Cardiac muscle cell (in vitro differentiated cells and primary cell): Measurements from ENCODE around the gene MCTP1. TPM values are rescaled to one million over a fixed set of nuclear protein-coding genes. Genes with fewer than 3 reads are reported as not detected.

ENCODE experiments used
- DNase-seq, 2 donors: peaks; one replicate each; pipeline versions ENCODE4 v3.0.0 to v3.0.0-alpha.2; 2010 to 2017; ENCODE audit warnings: low read depth in 1 of 2, low spot score in 1 of 2
- H3K27ac ChIP-seq: fragments of 200-600 bp; sonication (generic); 2 replicates; pipeline ENCODE4 v1.5.1; 2016
- H3K27me3 ChIP-seq: fragments of 200-600 bp; sonication (generic); 2 replicates; pipeline ENCODE4 v1.6.0; 2016; ENCODE audit warnings: control low read depth
- H3K36me3 ChIP-seq: fragments of 200-600 bp; sonication (generic); 2 replicates; pipeline ENCODE4 v1.5.1; 2016; ENCODE audit warnings: control low read depth
- H3K4me1 ChIP-seq: fragments of 200-600 bp; sonication (generic); 2 replicates; pipeline ENCODE4 v1.8.1; 2017; ENCODE audit warnings: low read depth, mild to moderate bottlenecking, mixed run types
- H3K4me3 ChIP-seq: fragments of 200-600 bp; sonication (generic); 2 replicates; pipeline ENCODE4 v1.5.1; 2016; ENCODE audit warnings: mild to moderate bottlenecking
- H3K9me3 ChIP-seq: fragments of 200-600 bp; sonication (generic); 2 replicates; pipeline ENCODE4 v1.5.1; 2017; ENCODE audit warnings: low read depth, mild to moderate bottlenecking, control low read depth
- polyA plus RNA-seq: library from polyadenylated mRNA; unstranded; fragments of >200 nt; fragmentation: Nextera tagmentation; extraction: Ambion mirVana; gene quantifications from 2 replicates; pipeline ENCODE4 v1.2.1, GENCODE V29; 2016
- total RNA-seq: library from RNA; depleted of rRNA; stranded (reverse); fragments of >200 nt; gene quantifications from 2 replicates; pipeline ENCODE4 v1.2.3, GENCODE V29; 2016
- TF ChIP-seq, protein P1 (sequence below): IDR thresholded peaks from 2 replicates; pipeline ENCODE4 v1.5.1; 2012; ENCODE audit warnings: low read depth, mild to moderate bottlenecking, low read length

Gene MCTP1
- total and polyA plus RNA-seq, 2 experiments from 2014 or later, result 1.4 TPM; not detected in 1

DNA sequence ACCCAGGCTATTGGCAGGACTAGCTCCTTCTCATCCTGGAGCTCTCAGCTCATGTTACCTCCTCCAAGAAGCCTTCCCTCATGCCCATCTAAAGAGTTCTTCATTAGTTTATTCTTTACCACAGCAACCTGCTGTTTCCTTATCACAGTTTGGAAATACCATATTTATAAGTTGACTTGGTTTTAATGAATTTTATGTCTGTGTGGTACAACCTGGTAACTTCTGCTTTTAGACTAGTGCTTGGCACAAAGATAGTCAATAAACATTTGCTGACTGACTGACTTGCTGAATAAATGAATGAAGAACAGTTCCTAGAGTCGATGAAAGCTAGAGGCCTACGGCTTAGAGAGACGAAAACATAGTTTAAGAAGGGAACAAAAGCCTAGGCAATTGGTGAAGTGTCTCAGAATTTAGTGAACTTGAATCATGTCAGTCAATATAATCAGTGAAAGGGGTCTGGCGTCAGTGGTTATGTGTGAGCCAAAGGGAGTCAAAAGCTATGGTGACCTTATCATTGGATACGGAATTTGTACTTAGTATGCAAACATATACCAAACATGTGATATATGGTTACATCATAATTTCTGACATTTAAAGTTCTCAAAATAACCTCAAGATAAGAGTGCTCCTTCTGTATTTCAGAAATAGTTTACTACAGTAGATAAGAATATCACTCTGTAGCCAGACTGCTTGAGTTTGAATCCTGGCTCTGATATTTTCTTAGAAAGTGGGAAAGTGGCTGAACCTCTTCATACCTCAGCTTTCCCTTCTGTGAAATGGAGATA is 239.5 kb downstream of the MCTP1 start:
- H3K4me1 ChIP-seq, result no peaks in the 10 kb centered on the region
- DNase-seq, result no peak
- TF ChIP-seq, protein P1, sequence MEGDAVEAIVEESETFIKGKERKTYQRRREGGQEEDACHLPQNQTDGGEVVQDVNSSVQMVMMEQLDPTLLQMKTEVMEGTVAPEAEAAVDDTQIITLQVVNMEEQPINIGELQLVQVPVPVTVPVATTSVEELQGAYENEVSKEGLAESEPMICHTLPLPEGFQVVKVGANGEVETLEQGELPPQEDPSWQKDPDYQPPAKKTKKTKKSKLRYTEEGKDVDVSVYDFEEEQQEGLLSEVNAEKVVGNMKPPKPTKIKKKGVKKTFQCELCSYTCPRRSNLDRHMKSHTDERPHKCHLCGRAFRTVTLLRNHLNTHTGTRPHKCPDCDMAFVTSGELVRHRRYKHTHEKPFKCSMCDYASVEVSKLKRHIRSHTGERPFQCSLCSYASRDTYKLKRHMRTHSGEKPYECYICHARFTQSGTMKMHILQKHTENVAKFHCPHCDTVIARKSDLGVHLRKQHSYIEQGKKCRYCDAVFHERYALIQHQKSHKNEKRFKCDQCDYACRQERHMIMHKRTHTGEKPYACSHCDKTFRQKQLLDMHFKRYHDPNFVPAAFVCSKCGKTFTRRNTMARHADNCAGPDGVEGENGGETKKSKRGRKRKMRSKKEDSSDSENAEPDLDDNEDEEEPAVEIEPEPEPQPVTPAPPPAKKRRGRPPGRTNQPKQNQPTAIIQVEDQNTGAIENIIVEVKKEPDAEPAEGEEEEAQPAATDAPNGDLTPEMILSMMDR, result no peak
- H3K36me3 ChIP-seq, result no peaks in the 10 kb centered on the region
- no peak overlapping the region for H3K27ac ChIP-seq
- no peaks in the 10 kb centered on the region for H3K27me3 ChIP-seq
- no peak overlapping the region for H3K4me3 ChIP-seq
- H3K9me3 ChIP-seq, result no peaks in the 10 kb centered on the region

DNA sequence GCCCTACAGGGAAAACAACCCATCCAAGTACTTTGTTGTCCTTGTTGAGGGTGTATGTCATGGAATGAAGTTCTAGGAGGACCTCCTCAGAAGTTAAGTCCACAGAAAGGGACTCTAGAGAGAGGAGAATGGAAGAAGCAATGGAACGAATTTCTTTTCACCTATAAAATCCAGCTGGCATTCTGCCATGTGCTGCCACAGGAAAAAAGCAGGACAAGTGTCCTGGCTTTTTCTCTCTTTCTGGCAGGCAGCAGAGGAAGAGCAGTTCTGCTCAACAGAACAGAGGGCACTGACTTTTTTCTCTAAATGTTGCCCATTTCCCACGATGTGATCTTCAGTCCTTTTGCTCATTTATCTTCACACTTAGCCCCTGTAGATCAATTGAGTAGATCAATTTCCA is 240.8 kb downstream of the MCTP1 start:
- Histone ChIP-seq H3K9me3 (no peaks in the 10 kb centered on the region), H3K27me3 (no peaks in the 10 kb centered on the region), H3K27ac (no peak overlapping the region), H3K36me3 (no peaks in the 10 kb centered on the region), H3K4me3 (no peak overlapping the region), H3K4me1 (no peaks in the 10 kb centered on the region)
- TF ChIP-seq, protein P1, result no peak
- no peak for DNase-seq

DNA sequence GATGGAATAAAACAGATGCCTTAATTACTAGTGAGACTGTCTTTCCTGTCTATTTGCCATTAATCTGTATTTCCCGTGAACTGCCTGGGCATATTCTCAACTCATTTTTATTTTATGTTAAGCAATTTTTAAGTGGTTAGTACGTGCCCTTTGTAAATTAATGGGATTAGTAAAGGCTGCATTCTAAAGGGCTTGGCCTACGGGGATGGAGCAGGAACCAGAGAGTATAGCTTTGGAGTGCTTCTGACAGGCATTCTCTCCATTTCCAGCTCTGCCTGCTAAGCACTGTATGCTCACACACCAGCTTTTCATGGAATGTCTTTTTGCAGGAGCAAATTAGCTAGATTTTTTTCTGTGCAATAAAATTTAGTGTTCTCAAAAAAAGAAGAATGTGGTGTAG is 241.2 kb downstream of the MCTP1 start:
- H3K9me3 ChIP-seq, result no peaks in the 10 kb centered on the region
- no peak overlapping the region for H3K27ac ChIP-seq
- no peak overlapping the region for H3K4me3 ChIP-seq
- no peaks in the 10 kb centered on the region for H3K36me3 ChIP-seq
- H3K4me1 ChIP-seq, result no peaks in the 10 kb centered on the region
- H3K27me3 ChIP-seq, result no peaks in the 10 kb centered on the region
- TF ChIP-seq, protein P1, result no peak
- DNase-seq, result no peak

DNA sequence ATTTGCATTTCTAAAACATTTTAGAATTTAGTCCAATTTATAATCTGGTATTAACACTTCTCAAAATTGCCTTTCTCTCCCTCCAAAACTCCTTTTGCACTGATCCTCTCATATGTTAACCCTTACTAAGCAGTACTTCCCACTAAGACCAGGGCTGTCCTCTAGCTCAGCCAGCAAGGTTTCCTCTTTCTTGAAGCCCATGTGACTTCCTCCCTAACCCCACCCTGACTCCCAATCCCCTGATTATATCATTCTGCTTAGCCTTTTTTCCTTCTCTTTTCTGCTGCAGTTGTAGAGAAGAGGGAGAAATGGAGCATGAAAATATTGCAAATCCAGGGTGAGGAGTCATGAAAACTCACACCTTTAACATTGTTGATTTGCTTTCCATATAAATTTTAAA is 241.7 kb downstream of the MCTP1 start:
- Histone ChIP-seq H3K9me3 (no peaks in the 10 kb centered on the region), H3K27ac (no peak overlapping the region), H3K27me3 (no peaks in the 10 kb centered on the region), H3K36me3 (no peaks in the 10 kb centered on the region), H3K4me3 (no peak overlapping the region), H3K4me1 (no peaks in the 10 kb centered on the region)
- TF ChIP-seq, protein P1, result no peak
- DNase-seq, result no peak

DNA sequence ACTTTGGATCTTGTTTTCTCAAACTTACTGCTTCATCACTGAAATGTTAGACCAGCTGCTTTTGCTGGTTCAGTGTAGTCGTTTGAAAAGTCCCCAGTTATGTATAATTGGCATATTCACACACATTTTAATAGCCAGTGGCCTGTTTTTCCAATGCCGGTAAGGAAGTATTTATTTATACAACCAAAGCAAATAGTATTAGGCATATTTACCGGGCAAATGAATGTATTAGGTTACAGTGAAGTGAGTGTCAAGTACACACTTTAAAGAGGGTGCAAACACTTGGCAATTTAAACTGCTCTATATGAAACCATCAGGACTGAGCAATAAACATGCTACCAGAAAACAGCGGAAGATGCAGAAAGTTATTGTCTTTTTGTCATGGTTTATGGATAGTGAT is 242.9 kb downstream of the MCTP1 start:
- Histone ChIP-seq H3K27ac (no peak overlapping the region), H3K36me3 (no peaks in the 10 kb centered on the region), H3K4me3 (no peak overlapping the region), H3K9me3 (no peaks in the 10 kb centered on the region), H3K27me3 (no peaks in the 10 kb centered on the region), H3K4me1 (no peaks in the 10 kb centered on the region)
- DNase-seq, result no peak
- TF ChIP-seq, protein P1, result no peak
